Measurements from ENCODE around the gene MECR. TPM values are rescaled to one million over a fixed set of nuclear protein-coding genes. Genes with fewer than 3 reads are reported as not detected.

MECR gene
- polyA plus RNA-seq, 1 donor (not counting 4 experiments of a cell fraction or from before 2014, with no cell fraction given) = 20.7 TPM

DNA sequence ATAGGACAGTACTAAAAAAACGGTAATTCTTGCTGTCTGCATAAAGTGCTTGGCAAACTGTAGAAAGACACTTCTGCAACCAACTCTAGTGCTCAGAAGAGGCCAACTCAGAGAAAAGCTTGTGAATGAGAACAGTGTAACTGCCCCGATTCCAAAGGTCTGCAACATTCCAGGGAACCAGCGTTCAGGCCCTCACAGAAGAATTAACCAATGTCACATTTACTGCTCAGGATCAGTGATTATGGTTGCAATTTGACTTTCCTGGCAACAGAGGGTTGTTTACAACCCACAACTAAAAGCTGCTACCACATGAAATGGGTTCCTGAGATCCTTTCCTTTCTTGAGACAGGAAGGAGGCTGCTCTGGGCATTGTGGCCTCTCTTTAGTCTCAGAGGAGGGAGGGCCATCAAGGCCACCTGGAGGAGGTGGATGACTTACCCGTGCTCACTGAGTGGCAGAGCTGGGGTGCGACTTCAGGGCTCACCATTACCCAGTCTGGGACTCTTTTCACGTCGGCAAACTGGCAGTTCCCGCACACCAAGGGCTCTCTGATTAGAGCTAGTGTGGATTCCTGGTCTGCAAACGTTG, 64.3 kb downstream of the MECR start:
- Histone ChIP-seq H3K79me2 (ENCODE audit: control insufficient read depth, insufficient read depth, low read length) (peaks cover 99% of the 10 kb centered on the region), H3K4me1 (ENCODE audit: control insufficient read depth, extremely low read depth, insufficient read depth, low read length) (no peaks in the 10 kb centered on the region), H3K27me3 (ENCODE audit: control insufficient read depth, extremely low read depth, insufficient read depth, low read length) (no peaks in the 10 kb centered on the region), H2AFZ (ENCODE audit: control insufficient read depth, low read length) (no peak overlapping the region), H3K27ac (ENCODE audit: control insufficient read depth, insufficient read depth, low read length) (no peak overlapping the region), H4K20me1 (ENCODE audit: control insufficient read depth, extremely low read depth, insufficient read depth, low read length) (peaks cover 16% of the 10 kb centered on the region), H3K9me1 (ENCODE audit: control insufficient read depth, extremely low read depth, insufficient read depth, low read length) (peaks cover 8% of the 10 kb centered on the region), H3K4me2 (ENCODE audit: control insufficient read depth, extremely low read depth, insufficient read depth, low read depth, low read length) (no peak overlapping the region), H3K9ac (ENCODE audit: control insufficient read depth, extremely low read depth, insufficient read depth, low read length) (no peak overlapping the region), H3K36me3 (ENCODE audit: control insufficient read depth in 2 of 2, extremely low read depth in 1 of 2, insufficient read depth in 2 of 2, low read length in 2 of 2) (peaks cover 20 to 29% of the 10 kb centered on the region in 2 experiments), H3K9me3 (ENCODE audit: control insufficient read depth, low read depth, low read length) (no peaks in the 10 kb centered on the region), H3K4me3 (ENCODE audit: control insufficient read depth in 2 of 3, extremely low read depth in 1 of 3, insufficient read depth in 2 of 3, low read depth in 1 of 3, low read length in 3 of 3) (no peak overlapping the region)
- DNase-seq (ENCODE audit: low read depth, low spot score) (no peak), FAIRE-seq (peak; percentile 9)
- dilution Hi-C loops (cut with MboI; ENCODE audit: extremely low pct_ligation_motif_present, low sequenced_read_pairs) = no loop called here
- TF ChIP-seq EZH2 (IDR thresholded peaks at IDR 0.05; ENCODE audit: low read length) = no peak
- TF ChIP-seq, protein P1, sequence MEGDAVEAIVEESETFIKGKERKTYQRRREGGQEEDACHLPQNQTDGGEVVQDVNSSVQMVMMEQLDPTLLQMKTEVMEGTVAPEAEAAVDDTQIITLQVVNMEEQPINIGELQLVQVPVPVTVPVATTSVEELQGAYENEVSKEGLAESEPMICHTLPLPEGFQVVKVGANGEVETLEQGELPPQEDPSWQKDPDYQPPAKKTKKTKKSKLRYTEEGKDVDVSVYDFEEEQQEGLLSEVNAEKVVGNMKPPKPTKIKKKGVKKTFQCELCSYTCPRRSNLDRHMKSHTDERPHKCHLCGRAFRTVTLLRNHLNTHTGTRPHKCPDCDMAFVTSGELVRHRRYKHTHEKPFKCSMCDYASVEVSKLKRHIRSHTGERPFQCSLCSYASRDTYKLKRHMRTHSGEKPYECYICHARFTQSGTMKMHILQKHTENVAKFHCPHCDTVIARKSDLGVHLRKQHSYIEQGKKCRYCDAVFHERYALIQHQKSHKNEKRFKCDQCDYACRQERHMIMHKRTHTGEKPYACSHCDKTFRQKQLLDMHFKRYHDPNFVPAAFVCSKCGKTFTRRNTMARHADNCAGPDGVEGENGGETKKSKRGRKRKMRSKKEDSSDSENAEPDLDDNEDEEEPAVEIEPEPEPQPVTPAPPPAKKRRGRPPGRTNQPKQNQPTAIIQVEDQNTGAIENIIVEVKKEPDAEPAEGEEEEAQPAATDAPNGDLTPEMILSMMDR (optimal IDR thresholded peaks at IDR 0.05 in 1 of 3, IDR thresholded peaks at IDR 0.05 in 1 of 3, conservative IDR thresholded peaks at IDR 0.05 in 1 of 3; ENCODE audit: extremely low read depth in 1 of 3, insufficient read depth in 2 of 3, low read length in 3 of 3) = no peak

DNA sequence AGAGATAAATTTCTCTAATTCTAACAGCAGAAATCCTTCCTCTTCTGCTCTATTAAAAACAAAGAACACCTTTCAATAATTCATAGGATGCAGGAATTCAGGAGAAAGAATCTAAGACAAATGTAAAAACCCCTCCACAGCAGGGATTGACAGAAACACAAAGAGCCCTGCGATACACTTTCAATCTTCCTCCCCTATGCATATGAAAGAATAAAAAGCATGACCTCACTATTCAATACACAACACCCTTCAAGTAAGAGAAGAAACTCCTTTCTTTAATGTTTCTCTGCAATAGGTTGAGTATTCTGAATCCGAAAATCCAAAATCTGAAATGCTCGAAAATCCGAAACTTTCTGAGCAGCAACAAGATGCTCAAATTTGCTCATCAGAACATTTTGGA, 66.1 kb downstream of the MECR start:
- H4K20me1 ChIP-seq (ENCODE audit: control insufficient read depth, extremely low read depth, insufficient read depth, low read length) = peaks cover 4% of the 10 kb centered on the region
- H2AFZ ChIP-seq (ENCODE audit: control insufficient read depth, low read length) = no peak overlapping the region
- H3K4me1 ChIP-seq (ENCODE audit: control insufficient read depth, extremely low read depth, insufficient read depth, low read length) = no peaks in the 10 kb centered on the region
- no peaks in the 10 kb centered on the region for H3K27me3 ChIP-seq (ENCODE audit: control insufficient read depth, extremely low read depth, insufficient read depth, low read length)
- peaks cover 95% of the 10 kb centered on the region for H3K79me2 ChIP-seq (ENCODE audit: control insufficient read depth, insufficient read depth, low read length)
- peaks cover 4% of the 10 kb centered on the region for H3K9me1 ChIP-seq (ENCODE audit: control insufficient read depth, extremely low read depth, insufficient read depth, low read length)
- dilution Hi-C loops (cut with MboI; ENCODE audit: extremely low pct_ligation_motif_present, low sequenced_read_pairs) = no loop called here
- H3K9ac ChIP-seq (ENCODE audit: control insufficient read depth, extremely low read depth, insufficient read depth, low read length) = no peak overlapping the region
- FAIRE-seq (no peak), DNase-seq (ENCODE audit: low read depth, low spot score) (no peak)
- H3K4me3 ChIP-seq (ENCODE audit: control insufficient read depth in 2 of 3, extremely low read depth in 1 of 3, insufficient read depth in 2 of 3, low read depth in 1 of 3, low read length in 3 of 3) = no peak overlapping the region
- no peak overlapping the region for H3K4me2 ChIP-seq (ENCODE audit: control insufficient read depth, extremely low read depth, insufficient read depth, low read depth, low read length)
- no peak for TF ChIP-seq EZH2 (IDR thresholded peaks at IDR 0.05; ENCODE audit: low read length)
- TF ChIP-seq, protein P1 (optimal IDR thresholded peaks at IDR 0.05 in 1 of 3, IDR thresholded peaks at IDR 0.05 in 1 of 3, conservative IDR thresholded peaks at IDR 0.05 in 1 of 3; ENCODE audit: extremely low read depth in 1 of 3, insufficient read depth in 2 of 3, low read length in 3 of 3) = no peak
- no peaks in the 10 kb centered on the region for H3K9me3 ChIP-seq (ENCODE audit: control insufficient read depth, low read depth, low read length)
- no peak overlapping the region for H3K27ac ChIP-seq (ENCODE audit: control insufficient read depth, insufficient read depth, low read length)
- H3K36me3 ChIP-seq (ENCODE audit: control insufficient read depth in 2 of 2, extremely low read depth in 1 of 2, insufficient read depth in 2 of 2, low read length in 2 of 2) = peaks cover 26 to 35% of the 10 kb centered on the region in 2 experiments

All from keratinocyte (primary cell).